ENCODE data around the gene TPRG1L.

- no peak for TF ChIP-seq EZH2phosphoT487 (IDR thresholded peaks at IDR 0.05; ENCODE audit: low read depth)
- TF ChIP-seq, protein P1, sequence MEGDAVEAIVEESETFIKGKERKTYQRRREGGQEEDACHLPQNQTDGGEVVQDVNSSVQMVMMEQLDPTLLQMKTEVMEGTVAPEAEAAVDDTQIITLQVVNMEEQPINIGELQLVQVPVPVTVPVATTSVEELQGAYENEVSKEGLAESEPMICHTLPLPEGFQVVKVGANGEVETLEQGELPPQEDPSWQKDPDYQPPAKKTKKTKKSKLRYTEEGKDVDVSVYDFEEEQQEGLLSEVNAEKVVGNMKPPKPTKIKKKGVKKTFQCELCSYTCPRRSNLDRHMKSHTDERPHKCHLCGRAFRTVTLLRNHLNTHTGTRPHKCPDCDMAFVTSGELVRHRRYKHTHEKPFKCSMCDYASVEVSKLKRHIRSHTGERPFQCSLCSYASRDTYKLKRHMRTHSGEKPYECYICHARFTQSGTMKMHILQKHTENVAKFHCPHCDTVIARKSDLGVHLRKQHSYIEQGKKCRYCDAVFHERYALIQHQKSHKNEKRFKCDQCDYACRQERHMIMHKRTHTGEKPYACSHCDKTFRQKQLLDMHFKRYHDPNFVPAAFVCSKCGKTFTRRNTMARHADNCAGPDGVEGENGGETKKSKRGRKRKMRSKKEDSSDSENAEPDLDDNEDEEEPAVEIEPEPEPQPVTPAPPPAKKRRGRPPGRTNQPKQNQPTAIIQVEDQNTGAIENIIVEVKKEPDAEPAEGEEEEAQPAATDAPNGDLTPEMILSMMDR (IDR thresholded peaks at IDR 0.05; ENCODE audit: low read depth, low read length) = no peak
Observed at GRCh38 chr1:3632298-3632697, 7.5 kb downstream of the TPRG1L start.

Measured in OCI-LY3 (cell line).